Fibroblast of villous mesenchyme (primary cell): ENCODE measurements around the gene KCP. TPM values are rescaled to one million over a fixed set of nuclear protein-coding genes. Genes with fewer than 3 reads are reported as not detected.

ENCODE experiments used
- DNase-seq: peaks from one replicate; pipeline ENCODE4 v3.0.0-alpha.2; 2010; ENCODE audit warnings: low read depth
- H3K4me3 ChIP-seq: 2 replicates; pipeline ENCODE4 v1.5.1; 2011; ENCODE audit warnings: low read depth, mild to moderate bottlenecking, low read length
- total RNA-seq: library from RNA; depleted of rRNA; stranded (reverse); fragments of >200 nt; gene quantifications from 2 replicates; pipeline ENCODE4 v1.2.3, GENCODE V29; 2012
- TF ChIP-seq, protein P1 (sequence below): IDR thresholded peaks from 2 replicates; pipeline ENCODE4 v1.5.1; 2012; ENCODE audit warnings: low read depth, mild to moderate bottlenecking, low read length; ENCODE audit not compliant: insufficient read depth

The KCP gene
- total RNA-seq, 1 donor: not detected

- TF ChIP-seq, protein P1, sequence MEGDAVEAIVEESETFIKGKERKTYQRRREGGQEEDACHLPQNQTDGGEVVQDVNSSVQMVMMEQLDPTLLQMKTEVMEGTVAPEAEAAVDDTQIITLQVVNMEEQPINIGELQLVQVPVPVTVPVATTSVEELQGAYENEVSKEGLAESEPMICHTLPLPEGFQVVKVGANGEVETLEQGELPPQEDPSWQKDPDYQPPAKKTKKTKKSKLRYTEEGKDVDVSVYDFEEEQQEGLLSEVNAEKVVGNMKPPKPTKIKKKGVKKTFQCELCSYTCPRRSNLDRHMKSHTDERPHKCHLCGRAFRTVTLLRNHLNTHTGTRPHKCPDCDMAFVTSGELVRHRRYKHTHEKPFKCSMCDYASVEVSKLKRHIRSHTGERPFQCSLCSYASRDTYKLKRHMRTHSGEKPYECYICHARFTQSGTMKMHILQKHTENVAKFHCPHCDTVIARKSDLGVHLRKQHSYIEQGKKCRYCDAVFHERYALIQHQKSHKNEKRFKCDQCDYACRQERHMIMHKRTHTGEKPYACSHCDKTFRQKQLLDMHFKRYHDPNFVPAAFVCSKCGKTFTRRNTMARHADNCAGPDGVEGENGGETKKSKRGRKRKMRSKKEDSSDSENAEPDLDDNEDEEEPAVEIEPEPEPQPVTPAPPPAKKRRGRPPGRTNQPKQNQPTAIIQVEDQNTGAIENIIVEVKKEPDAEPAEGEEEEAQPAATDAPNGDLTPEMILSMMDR: no peak
- H3K4me3 ChIP-seq: no peak overlapping the region
- no peak for DNase-seq
Observed at GRCh38 chr7:128928882-128929788, 18.6 kb upstream of the KCP start.

DNA sequence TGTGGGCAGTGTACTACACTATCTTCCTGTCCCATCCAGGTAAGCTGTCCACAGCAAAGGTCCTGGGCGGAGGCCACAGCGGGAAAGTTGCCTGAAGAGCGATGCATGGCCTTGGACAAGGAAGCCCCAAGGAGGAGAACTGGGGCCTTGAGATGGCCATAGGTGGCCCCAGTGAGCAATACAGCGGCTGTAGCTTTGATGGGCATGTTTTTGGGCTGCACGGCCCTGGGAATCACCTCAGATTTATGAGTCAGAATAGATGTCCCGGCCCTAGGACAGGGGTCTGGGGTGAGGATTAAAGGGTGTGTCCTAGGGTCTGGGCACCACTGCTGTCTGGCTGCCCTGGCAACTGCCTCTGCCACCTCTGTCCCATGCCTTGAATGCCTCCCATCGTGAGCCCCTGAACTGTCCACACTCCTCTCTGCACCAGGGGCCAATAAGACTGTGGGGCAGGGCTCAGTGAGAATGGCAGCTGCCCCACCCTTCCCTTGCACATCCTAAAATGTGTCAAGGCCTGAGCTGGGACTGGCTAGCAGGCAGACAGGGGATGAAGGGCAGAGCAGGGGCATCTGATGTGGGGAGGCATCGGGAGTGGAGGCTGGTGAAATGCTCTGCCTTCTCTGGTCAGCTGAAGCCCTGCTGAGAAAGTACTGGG lies 17.8 kb upstream of the KCP start:
- no peak for DNase-seq
- TF ChIP-seq, protein P1: no peak
- H3K4me3 ChIP-seq: no peak overlapping the region

- TF ChIP-seq, protein P1: no peak
- no peak overlapping the region for H3K4me3 ChIP-seq
- no peak for DNase-seq
Observed at GRCh38 chr7:128924707-128925588, 14.4 kb upstream of the KCP start.

DNA sequence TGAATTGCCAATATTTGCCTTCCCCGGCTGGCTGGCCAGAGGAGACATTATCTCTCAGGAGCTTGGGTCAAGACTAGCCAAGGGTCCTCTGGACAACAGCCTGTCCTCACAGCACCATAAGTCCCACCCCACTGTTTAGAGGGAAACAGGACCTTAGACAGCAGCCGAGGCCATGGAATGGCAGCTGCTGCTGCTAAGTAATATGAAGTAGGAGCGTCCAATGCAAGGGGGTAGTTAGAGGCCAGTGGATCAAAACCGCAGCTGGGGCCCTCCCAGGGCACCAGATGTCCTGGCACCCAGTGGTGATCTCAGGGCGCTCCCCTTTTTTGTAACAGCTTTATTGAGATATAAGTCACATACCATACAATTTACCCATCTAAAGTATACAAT lies 12.9 kb upstream of the KCP start:
- no peak for DNase-seq
- no peak overlapping the region for H3K4me3 ChIP-seq
- TF ChIP-seq, protein P1: no peak

GRCh38 chr7:128922496-128923410 lies 12.2 kb upstream of the KCP start:
- TF ChIP-seq, protein P1: no peak
- H3K4me3 ChIP-seq: no peak overlapping the region
- DNase-seq: no peak

- H3K4me3 ChIP-seq: no peak overlapping the region
- TF ChIP-seq, protein P1: no peak
- DNase-seq: no peak
Observed at GRCh38 chr7:128921866-128922440, 11.4 kb upstream of the KCP start.
